GF-D8 (cell line): Measurements from ENCODE around the gene SPIRE1.

Source experiments
- DNase-seq: peaks from one replicate; lab custom pipeline; 2025; lab: John Stamatoyannopoulos, UW

The SPIRE1 gene

GRCh38 chr18:12443551-12443950 lies 214.4 kb downstream of the SPIRE1 start:
- DNase-seq = no peak

GRCh38 chr18:12442946-12443345 lies 215.0 kb downstream of the SPIRE1 start:
- no peak for DNase-seq

GRCh38 chr18:12441475-12442034 lies 216.4 kb downstream of the SPIRE1 start:
- no peak for DNase-seq

- DNase-seq = no peak
These were observed 219.7 kb downstream of the SPIRE1 start for GRCh38 chr18:12438257-12438656.

GRCh38 chr18:12435867-12436266 lies 222.0 kb downstream of the SPIRE1 start:
- no peak for DNase-seq

GRCh38 chr18:12434541-12434929 lies 223.4 kb downstream of the SPIRE1 start:
- no peak for DNase-seq

GRCh38 chr18:12433829-12434540 lies 223.9 kb downstream of the SPIRE1 start:
- no peak for DNase-seq

GRCh38 chr18:12432881-12433280 lies 225.0 kb downstream of the SPIRE1 start:
- DNase-seq = no peak

- no peak for DNase-seq
These were observed 225.7 kb downstream of the SPIRE1 start for GRCh38 chr18:12432196-12432595.

GRCh38 chr18:12431561-12431960 lies 226.3 kb downstream of the SPIRE1 start:
- DNase-seq = no peak

GRCh38 chr18:12430137-12430990 lies 227.5 kb downstream of the SPIRE1 start:
- no peak for DNase-seq

GRCh38 chr18:12429556-12429955 lies 228.4 kb downstream of the SPIRE1 start:
- no peak for DNase-seq

- no peak for DNase-seq
These were observed 229.0 kb downstream of the SPIRE1 start for GRCh38 chr18:12428923-12429322.

- DNase-seq = no peak
These were observed 231.0 kb downstream of the SPIRE1 start for GRCh38 chr18:12426924-12427323.

- no peak for DNase-seq
These were observed 233.7 kb downstream of the SPIRE1 start for GRCh38 chr18:12424252-12424651.

- DNase-seq = no peak
These were observed 234.1 kb downstream of the SPIRE1 start for GRCh38 chr18:12423820-12424219.

- no peak for DNase-seq
These were observed 234.5 kb downstream of the SPIRE1 start for GRCh38 chr18:12423393-12423792.

- DNase-seq = peak; percentile 29
These were observed 235.0 kb downstream of the SPIRE1 start for GRCh38 chr18:12422936-12423335.

GRCh38 chr18:12421732-12422131 lies 236.2 kb downstream of the SPIRE1 start:
- no peak for DNase-seq

- DNase-seq = peak; percentile 80
These were observed 237.0 kb downstream of the SPIRE1 start for GRCh38 chr18:12420821-12421421.

GRCh38 chr18:12417687-12418086 lies 240.2 kb downstream of the SPIRE1 start:
- no peak for DNase-seq

GRCh38 chr18:12416098-12416729 lies 241.7 kb downstream of the SPIRE1 start:
- DNase-seq = no peak
